ENCODE results near the gene PFKL. TPM values are rescaled to one million over a fixed set of nuclear protein-coding genes. Genes with fewer than 3 reads are reported as not detected.
"Not testable (repeated sequence)": the region's sequence is repeated elsewhere in the genome, so short reads cannot be mapped to it uniquely, and the experiment has no call there.

PFKL gene
- total RNA-seq, 1 donor from 2014 or later, result 217 TPM

GRCh38 chr21:44341726-44342458, 42.0 kb downstream of the PFKL start:
- intact Hi-C loops (cut with micrococcal nuclease), result not testable (repeated sequence)

- intact Hi-C loops (cut with micrococcal nuclease), result not testable (repeated sequence)
Observed at GRCh38 chr21:44342981-44343380, 43.1 kb downstream of the PFKL start.

- intact Hi-C loops (cut with micrococcal nuclease), result no loop called here
Observed at GRCh38 chr21:44344541-44345183, 44.8 kb downstream of the PFKL start.

GRCh38 chr21:44345495-44345894, 45.6 kb downstream of the PFKL start:
- intact Hi-C loops (cut with micrococcal nuclease), result no loop called here

- intact Hi-C loops (cut with micrococcal nuclease), result no loop called here
Observed at GRCh38 chr21:44347911-44348451, 48.1 kb downstream of the PFKL start.

- intact Hi-C loops (cut with micrococcal nuclease), result no loop called here
Observed at GRCh38 chr21:44348861-44349260, 49.0 kb downstream of the PFKL start.

- intact Hi-C loops (cut with micrococcal nuclease), result no loop called here
Observed at GRCh38 chr21:44349416-44349846, 49.6 kb downstream of the PFKL start.

GRCh38 chr21:44349847-44350772, 50.3 kb downstream of the PFKL start:
- intact Hi-C loops (cut with micrococcal nuclease), result no loop called here

- intact Hi-C loops (cut with micrococcal nuclease), result no loop called here
Observed at GRCh38 chr21:44350773-44351481, 51.1 kb downstream of the PFKL start.

GRCh38 chr21:44351535-44352252, 51.8 kb downstream of the PFKL start:
- intact Hi-C loops (cut with micrococcal nuclease), result loop anchor here (2.0 kb wide), 1 partner anchor 35 kb away; no protein-coding TSS in a partner anchor

- intact Hi-C loops (cut with micrococcal nuclease), result loop anchor here (2.0 kb wide), 1 partner anchor 34 kb away; no protein-coding TSS in a partner anchor
Observed at GRCh38 chr21:44352253-44352860, 52.5 kb downstream of the PFKL start.

GRCh38 chr21:44353191-44353970, 53.5 kb downstream of the PFKL start, which contains the start of gene TRPM2:
Gene TRPM2 (plus strand): TSS chr21:44353621. CDS start chr21:44353701, 80 bp downstream.
- intact Hi-C loops (cut with micrococcal nuclease), result loop anchor here (2.0 kb wide), 1 partner anchor 33 kb away; no protein-coding TSS in a partner anchor

- intact Hi-C loops (cut with micrococcal nuclease), result no loop called here
Observed at GRCh38 chr21:44354001-44354405, 54.1 kb downstream of the PFKL start.

- intact Hi-C loops (cut with micrococcal nuclease), result no loop called here
Observed at GRCh38 chr21:44354775-44355771, 55.2 kb downstream of the PFKL start.

- intact Hi-C loops (cut with micrococcal nuclease), result no loop called here
Observed at GRCh38 chr21:44356160-44356559, 56.3 kb downstream of the PFKL start.

GRCh38 chr21:44356636-44357035, 56.8 kb downstream of the PFKL start:
- intact Hi-C loops (cut with micrococcal nuclease), result no loop called here

- intact Hi-C loops (cut with micrococcal nuclease), result no loop called here
Observed at GRCh38 chr21:44357064-44357837, 57.4 kb downstream of the PFKL start.

Data from T-helper 2 cell treated with Interferon-gamma antibody and Interleukin-4, amounts not matched to agents 100 ng/mL and 5 ng/mL, for 36 hours (primary cell).